Effector CD8-positive, alpha-beta T cell (primary cell): ENCODE data around the gene RPL18.

Experiments
- DNase-seq: peaks from one replicate; lab custom pipeline; 2025; lab: John Stamatoyannopoulos, UW

Gene RPL18

GRCh38 chr19:48614436-48615230, 4.3 kb downstream of the RPL18 start, which contains the start of gene FAM83E:
Gene FAM83E (minus strand): TSS chr19:48615076. CDS start chr19:48613372, 1,704 bp downstream.
- no peak for DNase-seq

DNA sequence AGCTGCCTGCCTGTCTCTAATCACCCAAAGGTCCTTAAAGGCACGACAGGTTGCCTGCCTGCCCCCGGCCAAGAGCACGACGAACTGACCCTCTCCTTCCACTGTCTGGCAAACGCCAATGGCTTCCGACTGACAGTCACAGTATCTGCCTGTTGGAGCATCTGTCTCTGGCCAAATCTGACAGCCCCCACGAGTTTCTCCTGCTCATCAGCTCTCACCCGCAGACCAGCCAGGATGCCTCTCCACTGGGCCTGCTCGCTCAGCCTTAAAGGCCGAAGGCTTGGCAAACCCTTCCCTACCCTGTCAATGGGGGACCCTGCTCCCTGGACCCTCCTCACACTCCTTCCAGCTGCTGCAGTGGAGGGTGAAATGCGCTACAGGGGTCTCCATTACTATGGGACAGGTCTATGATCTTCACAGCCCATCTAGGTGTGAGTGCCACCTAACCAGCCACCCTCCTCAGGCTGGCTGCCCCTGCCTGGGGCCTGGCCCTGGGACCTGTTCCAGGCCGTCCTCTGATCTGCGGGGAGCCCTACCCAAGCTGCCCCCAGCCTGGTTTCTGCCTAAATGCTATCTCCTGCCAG, 5.0 kb downstream of the RPL18 start:
- DNase-seq, result no peak

GRCh38 chr19:48613024-48613851, 5.7 kb downstream of the RPL18 start:
- no peak for DNase-seq

DNA sequence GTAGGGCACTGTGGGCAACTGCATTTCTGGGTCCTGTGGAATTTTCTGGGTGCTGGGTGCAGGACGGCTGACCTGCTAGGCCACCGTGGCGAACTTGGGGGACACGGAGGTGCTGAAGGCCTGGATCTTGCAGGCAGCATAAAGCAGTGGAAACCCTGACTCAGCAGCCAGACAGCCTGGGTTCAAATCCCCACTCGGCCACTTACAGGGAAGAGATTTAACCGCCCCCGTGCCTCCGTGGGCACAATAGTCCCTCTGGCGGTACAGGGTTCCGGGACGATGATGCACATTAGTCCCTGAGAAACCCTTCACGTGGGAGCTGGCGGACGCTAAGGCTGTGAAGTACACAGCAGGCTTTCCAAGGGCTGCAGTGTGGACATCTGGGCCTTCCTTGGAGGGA, 7.1 kb downstream of the RPL18 start:
- no peak for DNase-seq

DNA sequence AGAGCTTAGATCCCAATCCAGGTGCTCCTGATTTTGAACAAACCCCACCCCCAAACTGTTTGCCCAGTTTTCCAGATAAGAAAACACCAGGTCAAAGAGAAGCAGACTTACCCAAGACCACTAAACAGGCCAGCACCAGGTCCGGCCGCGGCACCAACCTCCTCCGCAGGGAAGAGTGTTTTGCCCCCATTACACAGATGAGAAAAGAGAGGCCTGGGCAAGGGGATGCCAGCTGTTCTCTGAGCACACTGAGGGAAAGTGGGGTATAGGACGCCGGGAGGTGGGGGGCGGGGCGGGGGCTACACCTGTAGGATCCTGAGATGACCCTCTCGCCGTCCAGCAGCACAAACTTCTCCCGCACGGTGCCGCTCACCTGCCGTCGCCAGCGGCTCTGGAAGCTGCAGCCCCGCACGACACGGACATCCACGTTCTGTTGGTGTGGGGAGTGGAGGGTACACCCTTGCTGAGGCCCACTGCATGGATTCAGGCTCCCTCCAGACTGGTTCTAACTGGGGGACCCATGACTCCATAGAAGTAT, 9.3 kb downstream of the RPL18 start:
- DNase-seq, result no peak

GRCh38 chr19:48608798-48609263, 10.1 kb downstream of the RPL18 start:
- DNase-seq, result peak; percentile 15

- DNase-seq, result no peak
Measured at GRCh38 chr19:48607359-48607755, 11.6 kb downstream of the RPL18 start.

- no peak for DNase-seq
Measured at GRCh38 chr19:48606463-48607358, 12.3 kb downstream of the RPL18 start, which contains the start of gene SPACA4. Gene SPACA4 (plus strand): TSS chr19:48606742. CDS start chr19:48606979, 237 bp downstream.

DNA sequence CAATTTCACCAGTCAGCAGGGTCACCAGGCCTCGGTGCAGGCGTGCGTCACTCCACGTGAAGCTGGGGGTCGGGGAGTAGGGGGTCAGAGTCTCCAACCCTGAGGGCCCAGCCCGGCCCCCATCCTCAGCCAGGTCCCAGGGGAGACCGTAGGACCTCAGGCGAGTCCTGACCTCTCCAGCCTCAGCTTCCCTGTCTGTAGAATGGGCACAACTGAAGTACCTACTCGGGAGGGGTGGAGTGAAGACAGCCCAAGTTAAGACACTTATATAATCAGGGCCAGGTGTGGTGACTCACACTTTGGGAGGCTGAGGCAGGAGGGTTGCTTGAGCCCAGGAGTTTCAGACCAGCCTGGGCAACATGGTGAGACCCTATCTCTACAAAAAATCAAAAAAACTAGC, 15.1 kb downstream of the RPL18 start:
- no peak for DNase-seq

- no peak for DNase-seq
Measured at GRCh38 chr19:48603449-48603848, 15.5 kb downstream of the RPL18 start.

DNA sequence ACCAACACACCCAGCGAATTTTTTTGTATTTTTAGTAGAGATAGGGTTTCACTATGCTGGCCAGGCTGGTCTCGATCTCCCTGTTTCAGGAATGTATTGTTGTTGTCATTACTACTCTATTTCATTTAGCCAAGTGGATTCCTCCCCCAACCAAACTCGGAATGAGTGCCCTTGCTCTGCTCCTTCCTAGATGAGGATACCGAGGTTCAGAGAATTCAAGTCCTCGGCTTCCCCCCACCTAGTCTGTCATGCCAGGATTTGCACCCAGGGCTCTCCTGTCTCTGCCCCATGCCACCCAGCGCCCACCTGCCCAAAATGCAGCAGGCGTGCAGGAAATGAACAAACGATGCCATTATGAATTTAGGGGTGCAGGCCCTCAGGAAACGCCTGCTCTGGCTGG, 16.0 kb downstream of the RPL18 start:
- DNase-seq, result no peak

- DNase-seq, result no peak
Measured at GRCh38 chr19:48600679-48601417, 18.1 kb downstream of the RPL18 start.

DNA sequence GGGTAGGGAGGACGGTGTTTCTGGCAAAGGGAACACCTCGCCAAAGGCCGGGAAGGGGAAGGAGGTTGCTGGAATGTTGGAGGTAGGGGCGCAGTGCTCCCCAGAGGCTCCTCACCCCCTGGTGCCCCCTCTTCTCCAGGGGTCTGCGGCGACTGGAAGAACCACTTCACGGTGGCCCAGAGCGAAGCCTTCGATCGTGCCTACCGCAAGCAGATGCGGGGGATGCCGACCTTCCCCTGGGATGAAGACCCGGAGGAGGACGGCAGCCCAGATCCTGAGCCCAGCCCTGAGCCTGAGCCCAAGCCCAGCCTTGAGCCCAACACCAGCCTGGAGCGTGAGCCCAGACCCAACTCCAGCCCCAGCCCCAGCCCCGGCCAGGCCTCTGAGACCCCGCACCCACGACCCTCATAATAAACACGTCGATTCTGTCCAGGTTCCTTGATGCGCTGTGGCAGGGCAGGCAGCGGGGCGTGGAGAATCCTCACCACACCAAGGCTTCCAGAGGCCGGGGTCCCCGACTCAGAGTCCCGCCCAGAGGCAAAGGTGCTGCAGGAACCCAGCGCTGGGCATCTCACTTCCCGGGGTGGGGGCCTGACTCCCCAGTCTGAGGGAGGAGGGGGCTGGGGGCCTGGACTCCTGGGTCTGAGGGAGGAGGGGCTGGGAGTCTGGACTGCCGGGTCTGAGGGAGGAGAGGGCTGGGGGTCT, 19.8 kb downstream of the RPL18 start:
- DNase-seq, result no peak

GRCh38 chr19:48596679-48597465, 22.1 kb downstream of the RPL18 start:
- no peak for DNase-seq

DNA sequence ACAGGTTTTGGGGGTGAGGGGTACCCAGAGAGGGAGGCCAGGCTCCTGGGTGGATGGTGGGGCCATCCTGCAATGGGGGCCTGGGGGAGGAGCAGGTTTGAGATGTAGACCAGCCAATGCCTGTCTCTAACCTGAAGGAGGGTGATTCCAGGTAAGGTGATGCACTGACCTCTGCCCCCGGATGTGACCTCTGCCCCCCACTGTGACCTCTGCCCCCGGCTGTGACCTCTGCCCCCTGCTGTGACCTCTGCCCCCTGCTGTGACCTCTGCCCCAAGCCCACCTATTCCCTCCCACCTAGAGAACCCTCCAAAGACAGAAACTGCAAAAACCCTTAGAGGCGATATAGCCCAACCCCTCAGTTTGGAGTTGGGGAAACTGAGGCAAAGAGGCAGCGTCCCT, 22.7 kb downstream of the RPL18 start:
- DNase-seq, result no peak

DNA sequence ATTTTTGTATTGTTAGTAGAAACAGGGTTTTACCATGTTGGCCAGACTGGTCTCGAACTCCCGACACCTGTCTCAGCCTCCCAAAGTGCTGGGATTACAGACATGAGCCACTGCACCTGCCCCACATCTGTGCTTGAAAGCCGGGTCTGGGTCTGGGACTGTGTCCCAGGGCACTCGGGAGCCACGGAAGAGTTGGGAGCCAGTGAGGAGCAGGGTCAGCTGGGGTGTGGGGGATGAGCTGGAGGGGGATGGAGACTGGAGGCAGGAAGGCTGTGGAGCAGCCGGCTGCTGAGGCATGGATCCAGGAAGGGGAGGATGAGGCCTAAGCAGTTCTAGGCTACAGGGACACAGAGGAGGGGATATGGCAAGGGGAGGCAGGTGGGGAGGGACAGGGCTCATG, 23.1 kb downstream of the RPL18 start:
- DNase-seq, result no peak

GRCh38 chr19:48595171-48595570, 23.8 kb downstream of the RPL18 start:
- DNase-seq, result no peak

DNA sequence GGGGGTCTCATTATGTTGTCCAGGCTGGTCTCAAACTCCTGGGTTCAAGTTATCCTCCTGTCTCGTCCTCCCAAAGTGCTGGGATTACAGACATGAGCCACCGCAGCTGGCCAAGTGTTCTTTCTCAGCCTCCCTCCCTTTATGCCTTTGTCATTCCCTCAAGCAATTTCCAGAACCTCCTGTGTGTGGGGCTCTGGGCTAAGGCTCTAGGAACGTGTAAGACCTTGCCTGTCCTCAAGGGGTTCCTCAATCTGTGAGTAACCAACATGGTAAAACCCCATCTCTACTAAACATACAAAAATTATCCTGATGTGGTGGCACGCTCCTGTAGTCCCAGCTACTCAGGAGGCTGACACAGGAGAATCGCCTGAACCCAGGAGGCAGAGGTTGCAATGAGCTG, 28.0 kb downstream of the RPL18 start:
- no peak for DNase-seq
